HEK293 (cell line): ENCODE results near the gene AFF3.

Experiments
- CTCF ChIA-PET: fragments of 350-600 bp; formaldehyde crosslinking; extraction: SDS; loops from one replicate; lab custom pipeline; 2021; ENCODE audit warnings: antibody characterized with exemption; lab: Yijun Ruan, JAX
- POLR2A ChIA-PET: fragments of 300-600 bp; formaldehyde crosslinking; extraction: SDS; loops from one replicate; lab custom pipeline; 2020; ENCODE audit warnings: antibody characterized with exemption, inconsistent platforms; lab: Yijun Ruan, JAX
- H3K27ac ChIP-seq: fragments of 200-500 bp; sonication (Bioruptor generic); 2 replicates; pipeline ENCODE4 v1.5.1; 2014; ENCODE audit warnings: low read depth, low read length, control low read depth, inconsistent platforms; ENCODE audit errors: extremely low read depth
- H3K36me3 ChIP-seq, 2 experiments: fragments of 200-500 bp in 1 of 2; sonication (Bioruptor generic) in 1 of 2; 1 replicate in 1 of 2; 2 replicates in 1 of 2; pipeline ENCODE4 v1.5.1; 2014 to 2017; ENCODE audit warnings: inconsistent platforms in 2 of 2, low read length in 2 of 2; ENCODE audit not compliant: control insufficient read depth in 2 of 2, insufficient read depth in 1 of 2
- H3K4me1 ChIP-seq: fragments of 200-500 bp; sonication (Bioruptor generic); 2 replicates; pipeline ENCODE4 v1.5.1; 2014; ENCODE audit warnings: mild to moderate bottlenecking, low read length, inconsistent platforms; ENCODE audit not compliant: control insufficient read depth, insufficient read depth
- H3K4me3 ChIP-seq: 2 replicates; pipeline ENCODE4 v1.5.1; 2011; ENCODE audit warnings: low read depth, mild to moderate bottlenecking, control low read depth, low read length, moderate library complexity
- H3K9me3 ChIP-seq: fragments of 200-500 bp; sonication (Bioruptor generic); 2 replicates; pipeline ENCODE4 v1.5.1; 2014; ENCODE audit warnings: low read depth, low read length, inconsistent platforms; ENCODE audit not compliant: control insufficient read depth, insufficient read depth
- AEBP2 ChIP-seq: fragments of 450-650 bp; formaldehyde crosslinking; IDR thresholded peaks from 2 replicates; pipeline ENCODE4 v1.5.1; 2016; ENCODE audit warnings: missing biosample characterization, missing genetic modification characterization, borderline replicate concordance
- ATF2 ChIP-seq: fragments of 450-650 bp; formaldehyde crosslinking; IDR thresholded peaks from 2 replicates; pipeline ENCODE4 v1.5.1; 2016; ENCODE audit warnings: missing biosample characterization, missing genetic modification characterization, low read depth
- BCL6B ChIP-seq: fragments of 450-650 bp; formaldehyde crosslinking; IDR thresholded peaks from 2 replicates; pipeline ENCODE4 v1.5.1; 2017; ENCODE audit warnings: missing biosample characterization, missing genetic modification characterization
- MYNN ChIP-seq: fragments of 450-650 bp; formaldehyde crosslinking; IDR thresholded peaks from 2 replicates; pipeline ENCODE4 v1.5.1; 2016; ENCODE audit warnings: missing biosample characterization, missing genetic modification characterization, borderline replicate concordance
- PATZ1 ChIP-seq: fragments of 450-650 bp; formaldehyde crosslinking; IDR thresholded peaks from 2 replicates; pipeline ENCODE4 v1.5.1; 2016; ENCODE audit warnings: missing biosample characterization, missing genetic modification characterization
- ZBTB20 ChIP-seq: fragments of 450-650 bp; formaldehyde crosslinking; IDR thresholded peaks from 2 replicates; pipeline ENCODE4 v1.5.1; 2016; ENCODE audit warnings: missing biosample characterization, missing genetic modification characterization
- ZBTB21 ChIP-seq: fragments of 450-650 bp; formaldehyde crosslinking; IDR thresholded peaks from 2 replicates; pipeline ENCODE4 v1.5.1; 2017; ENCODE audit warnings: missing biosample characterization, missing genetic modification characterization
- ZBTB44 ChIP-seq: fragments of 450-650 bp; IDR thresholded peaks from 2 replicates; pipeline ENCODE4 v1.5.1; 2018; ENCODE audit warnings: missing biosample characterization, mild to moderate bottlenecking, missing genetic modification characterization
- ZBTB49 ChIP-seq: fragments of 450-650 bp; formaldehyde crosslinking; IDR thresholded peaks from 2 replicates; pipeline ENCODE4 v1.5.1; 2016; ENCODE audit warnings: missing biosample characterization, missing genetic modification characterization, low read depth
- ZNF112 ChIP-seq: fragments of 450-650 bp; formaldehyde crosslinking; IDR thresholded peaks from 2 replicates; pipeline ENCODE4 v1.5.0; 2017; ENCODE audit warnings: missing biosample characterization, missing genetic modification characterization
- ZNF146 ChIP-seq: fragments of 450-650 bp; formaldehyde crosslinking; IDR thresholded peaks from 2 replicates; pipeline ENCODE4 v1.5.1; 2016; ENCODE audit warnings: missing biosample characterization, missing genetic modification characterization
- ZNF529 ChIP-seq: fragments of 450-650 bp; formaldehyde crosslinking; IDR thresholded peaks from 2 replicates; pipeline ENCODE4 v1.5.1; 2017; ENCODE audit warnings: missing genetic modification characterization, missing biosample characterization; ENCODE audit not compliant: insufficient replicate concordance
- ZNF571 ChIP-seq: fragments of 450-650 bp; formaldehyde crosslinking; IDR thresholded peaks from 2 replicates; pipeline ENCODE4 v1.5.0; 2017; ENCODE audit warnings: missing biosample characterization, missing genetic modification characterization
- ZNF580 ChIP-seq: fragments of 450-650 bp; formaldehyde crosslinking; IDR thresholded peaks from 2 replicates; pipeline ENCODE4 v1.5.1; 2016; ENCODE audit warnings: missing biosample characterization, missing genetic modification characterization
- ZNF596 ChIP-seq: fragments of 450-650 bp; IDR thresholded peaks from 2 replicates; pipeline ENCODE4 v1.5.0; 2018; ENCODE audit warnings: missing biosample characterization, mild to moderate bottlenecking, missing genetic modification characterization, moderate library complexity
- ZSCAN23 ChIP-seq: fragments of 450-650 bp; formaldehyde crosslinking; IDR thresholded peaks from 2 replicates; pipeline ENCODE4 v1.5.1; 2016; ENCODE audit warnings: missing biosample characterization, missing genetic modification characterization

AFF3 gene

GRCh38 chr2:99854236-99854852 lies 288.0 kb downstream of the AFF3 start:
- TF ChIP-seq PATZ1 (tag by site-specific recombination) = no peak
- no peak for TF ChIP-seq ZNF112
- TF ChIP-seq ATF2 = no peak
- TF ChIP-seq BCL6B = no peak
- TF ChIP-seq ZNF529 (tag by site-specific recombination) = no peak
- TF ChIP-seq ZNF596 (tag by site-specific recombination) = no peak
- no peak for TF ChIP-seq ZBTB20
- no peak for TF ChIP-seq ZSCAN23 (tag by site-specific recombination)
- TF ChIP-seq ZBTB44 (tag by site-specific recombination) = no peak
- TF ChIP-seq ZNF580 (tag by site-specific recombination) = no peak
- TF ChIP-seq ZBTB21 (tag by site-specific recombination) = no peak
- TF ChIP-seq AEBP2 = no peak
- TF ChIP-seq ZBTB49 = no peak
- no peak for TF ChIP-seq ZNF146
- no peak for TF ChIP-seq MYNN (tag by site-specific recombination)
- no peak for TF ChIP-seq ZNF571 (tag by site-specific recombination)
- Histone ChIP-seq H3K4me3 (no peak overlapping the region), H3K27ac (no peak overlapping the region), H3K9me3 (no peaks in the 10 kb centered on the region; the same call in 1 of the 2 replicates), H3K4me1 (peaks cover 10% of the 10 kb centered on the region; the same call in 1 of the 2 replicates), H3K36me3 (no peaks in the 10 kb centered on the region)
- CTCF ChIA-PET = no interaction called here
- POLR2A ChIA-PET = no interaction called here
